Stomach smooth muscle (tissue), 2 donors: Measurements from ENCODE around the gene FBXO2.

Experiments used
- H3K27ac ChIP-seq: one replicate; pipeline ENCODE4 v1.7.0; 2013; ENCODE audit warnings: mild to moderate bottlenecking, low read length, inconsistent platforms
- H3K27me3 ChIP-seq, 2 donors: one replicate each; pipeline ENCODE4 v1.7.0; 2013; ENCODE audit warnings: low read length in 2 of 2; ENCODE audit not compliant: insufficient read depth in 2 of 2, control insufficient read depth in 1 of 2
- H3K36me3 ChIP-seq, 2 donors: one replicate each; pipeline ENCODE4 v1.7.0; 2013; ENCODE audit warnings: low read length in 2 of 2; ENCODE audit not compliant: control insufficient read depth in 2 of 2, insufficient read depth in 2 of 2
- H3K4me1 ChIP-seq: one replicate; pipeline ENCODE4 v1.7.0; 2013; ENCODE audit warnings: low read length; ENCODE audit not compliant: control insufficient read depth, insufficient read depth
- H3K4me3 ChIP-seq, 2 donors: one replicate each; pipeline ENCODE4 v1.7.0; 2013; ENCODE audit warnings: low read length in 2 of 2
- H3K9ac ChIP-seq, 2 donors: one replicate each; pipeline ENCODE4 v1.7.0; 2013; ENCODE audit warnings: low read length in 2 of 2, mild to moderate bottlenecking in 1 of 2
- H3K9me3 ChIP-seq, 2 donors: one replicate each; pipeline ENCODE4 v1.7.0; 2013; ENCODE audit warnings: low read length in 2 of 2; ENCODE audit not compliant: control insufficient read depth in 2 of 2
- donor health status: healthy.
- donor health status: Pancreatic carcinoma.

Gene FBXO2

DNA sequence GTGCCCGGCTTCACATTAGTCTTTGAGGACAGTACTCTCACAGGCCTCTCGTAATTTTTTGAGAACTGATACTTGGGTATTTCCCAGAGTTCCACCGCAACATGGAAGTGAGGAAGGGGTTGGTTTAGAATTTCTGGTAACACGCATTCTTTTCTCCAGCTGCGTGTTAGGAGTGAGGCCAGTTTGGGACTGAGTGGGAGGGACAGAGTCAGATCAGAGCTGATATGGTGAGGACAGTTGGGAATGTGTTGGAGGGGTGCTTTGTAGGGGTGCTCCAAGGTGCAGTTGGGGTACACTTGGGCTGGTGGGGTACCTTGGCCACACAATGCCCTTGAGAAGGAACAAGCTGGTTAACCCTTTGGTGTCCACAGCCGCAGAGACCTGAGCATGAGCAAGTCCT is 16.5 kb upstream of the FBXO2 start:
- H3K4me1 ChIP-seq: no peaks in the 10 kb centered on the region
- no peak overlapping the region for H3K4me3 ChIP-seq
- H3K27me3 ChIP-seq: no peaks in the 10 kb centered on the region
- H3K9ac ChIP-seq: no peak overlapping the region
- peaks cover 20 to 28% of the 10 kb centered on the region in 2 donors for H3K36me3 ChIP-seq
- no peak overlapping the region for H3K27ac ChIP-seq
- no peaks in the 10 kb centered on the region for H3K9me3 ChIP-seq

- H3K36me3 ChIP-seq: peaks cover 10% of the 10 kb centered on the region in 2 donors
Measured at GRCh38 chr1:11668516-11668915, 14.3 kb upstream of the FBXO2 start.

GRCh38 chr1:11664336-11665065 is 10.3 kb upstream of the FBXO2 start:
- Histone ChIP-seq H3K9me3 (no peaks in the 10 kb centered on the region), H3K9ac (peak overlapping the region; percentile 61 to 75), H3K36me3 (peaks cover 6 to 8% of the 10 kb centered on the region in 2 donors), H3K4me1 (peaks cover 2% of the 10 kb centered on the region), H3K4me3 (peak overlapping the region; percentile 52 to 76), H3K27me3 (no peaks in the 10 kb centered on the region), H3K27ac (peak overlapping the region; percentile 55)

More at GRCh38 chr1:11668516-11668915, 14.3 kb upstream of the FBXO2 start:
- Histone ChIP-seq H3K4me3 (no peak overlapping the region), H3K27me3 (no peaks in the 10 kb centered on the region), H3K27ac (no peak overlapping the region), H3K9ac (no peak overlapping the region), H3K4me1 (peaks cover 2% of the 10 kb centered on the region), H3K9me3 (no peaks in the 10 kb centered on the region)

GRCh38 chr1:11661103-11661502 is 6.9 kb upstream of the FBXO2 start:
- peaks cover 2% of the 10 kb centered on the region for H3K4me1 ChIP-seq
- H3K9me3 ChIP-seq: no peaks in the 10 kb centered on the region
- no peak overlapping the region for H3K4me3 ChIP-seq
- no peak overlapping the region for H3K9ac ChIP-seq
- H3K27ac ChIP-seq: no peak overlapping the region
- peaks cover 5 to 6% of the 10 kb centered on the region in 2 donors for H3K36me3 ChIP-seq
- no peaks in the 10 kb centered on the region for H3K27me3 ChIP-seq

GRCh38 chr1:11659748-11660147 is 5.5 kb upstream of the FBXO2 start:
- no peak overlapping the region for H3K4me3 ChIP-seq
- H3K4me1 ChIP-seq: peaks cover 11% of the 10 kb centered on the region
- no peaks in the 10 kb centered on the region for H3K27me3 ChIP-seq
- no peaks in the 10 kb centered on the region for H3K9me3 ChIP-seq
- no peak overlapping the region for H3K9ac ChIP-seq
- H3K27ac ChIP-seq: no peak overlapping the region
- H3K36me3 ChIP-seq: peaks cover 5 to 6% of the 10 kb centered on the region in 2 donors

- Histone ChIP-seq H3K36me3 (peaks cover 5 to 6% of the 10 kb centered on the region in 2 donors), H3K9ac (no peak overlapping the region), H3K4me1 (peaks cover 15% of the 10 kb centered on the region), H3K27ac (no peak overlapping the region), H3K27me3 (no peaks in the 10 kb centered on the region), H3K9me3 (no peaks in the 10 kb centered on the region), H3K4me3 (no peak overlapping the region)
Measured at GRCh38 chr1:11658542-11658941, 4.3 kb upstream of the FBXO2 start.

GRCh38 chr1:11657654-11658053 is 3.4 kb upstream of the FBXO2 start:
- Histone ChIP-seq H3K4me3 (no peak overlapping the region), H3K27ac (no peak overlapping the region), H3K9ac (no peak overlapping the region), H3K36me3 (peaks cover 5 to 6% of the 10 kb centered on the region in 2 donors), H3K9me3 (no peaks in the 10 kb centered on the region), H3K4me1 (peaks cover 15% of the 10 kb centered on the region), H3K27me3 (no peaks in the 10 kb centered on the region)

GRCh38 chr1:11654939-11655808 is 945 bp upstream of the FBXO2 start:
- no peak overlapping the region for H3K27ac ChIP-seq
- peaks cover 3% of the 10 kb centered on the region in 2 donors for H3K36me3 ChIP-seq
- H3K4me1 ChIP-seq: peaks cover 21% of the 10 kb centered on the region
- H3K27me3 ChIP-seq: peaks cover 1 to 5% of the 10 kb centered on the region in 2 donors
- peak overlapping the region; percentile 55 to 66 for H3K9ac ChIP-seq
- H3K4me3 ChIP-seq: peak overlapping the region; percentile 63 to 72
- H3K9me3 ChIP-seq: no peaks in the 10 kb centered on the region

- peaks cover 23% of the 10 kb centered on the region for H3K4me1 ChIP-seq
- peaks cover 2% of the 10 kb centered on the region in 2 donors for H3K36me3 ChIP-seq
- H3K9ac ChIP-seq: no peak overlapping the region
- H3K27ac ChIP-seq: no peak overlapping the region
- H3K9me3 ChIP-seq: no peaks in the 10 kb centered on the region
- peak overlapping the region in 1 of 2 donors; percentile 77 for H3K4me3 ChIP-seq
- peaks cover 10 to 17% of the 10 kb centered on the region in 2 donors for H3K27me3 ChIP-seq
Measured at GRCh38 chr1:11653861-11654136, 430 bp downstream of the FBXO2 start.

GRCh38 chr1:11653101-11653860 is 948 bp downstream of the FBXO2 start:
- Histone ChIP-seq H3K36me3 (no peaks in the 10 kb centered on the region), H3K4me1 (peaks cover 28% of the 10 kb centered on the region), H3K4me3 (no peak overlapping the region), H3K27me3 (peaks cover 10 to 19% of the 10 kb centered on the region in 2 donors), H3K9ac (no peak overlapping the region), H3K9me3 (no peaks in the 10 kb centered on the region), H3K27ac (no peak overlapping the region)
